ENCODE results near the gene HS1BP3.

The HS1BP3 gene

DNA sequence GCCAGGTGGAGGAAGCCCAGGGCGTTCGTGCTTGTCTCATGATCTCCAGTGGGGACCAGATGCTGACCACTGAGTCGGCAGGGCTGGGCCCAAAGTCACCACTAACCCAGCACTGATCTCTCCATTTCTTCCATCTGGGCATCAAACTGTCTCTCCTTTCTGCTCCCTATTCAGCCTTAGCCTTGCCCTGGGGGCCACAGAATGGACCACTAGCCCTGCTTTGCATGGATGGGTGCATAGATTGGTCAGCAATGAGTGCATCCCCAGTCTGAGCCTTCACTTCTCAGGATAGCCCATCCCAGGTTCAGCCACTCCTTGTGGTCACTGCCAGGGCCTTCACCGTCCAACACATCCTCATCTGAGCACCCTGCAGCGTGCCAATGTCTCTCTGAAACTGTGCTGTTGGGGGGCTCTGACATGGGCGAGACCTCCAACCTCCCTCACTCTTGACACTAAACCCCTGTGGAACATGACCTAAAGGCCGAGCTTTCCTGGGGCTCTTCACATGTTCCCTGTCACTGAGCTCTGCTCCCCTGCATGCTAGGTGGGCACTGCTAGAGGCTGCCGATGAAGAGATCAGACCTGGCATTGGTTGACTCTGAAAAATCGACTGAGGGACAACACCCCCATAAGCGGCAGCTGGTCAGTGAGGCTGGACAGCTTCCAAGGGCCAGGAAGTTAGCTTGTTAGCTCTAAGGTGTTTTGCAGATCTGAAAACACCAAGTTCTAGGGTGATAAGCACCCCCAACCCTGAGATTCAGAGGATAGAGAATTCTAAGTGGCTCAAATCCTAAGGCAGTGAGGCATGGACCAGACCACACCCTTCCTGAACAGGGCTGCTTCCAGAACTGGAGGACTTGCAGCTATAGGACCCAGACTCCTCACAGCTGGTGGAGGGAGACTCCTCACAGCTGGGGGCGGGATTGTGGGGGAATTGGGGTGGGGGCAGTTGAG is 61.7 kb downstream of the HS1BP3 start:
- Histone ChIP-seq H3K27me3 (ENCODE audit: insufficient read depth, low read length, poor library complexity) (no peaks in the 10 kb centered on the region), H3K27ac (ENCODE audit: low read length) (no peak overlapping the region), H3K9ac (ENCODE audit: low read depth, low read length) (no peak overlapping the region), H3K36me3 (ENCODE audit: insufficient read depth, low read length) (no peaks in the 10 kb centered on the region), H3K4me3 (ENCODE audit: low read depth in 1 of 2, low read length in 2 of 2) (no peak overlapping the region), H3K4me2 (ENCODE audit: insufficient read depth, low read length) (no peak overlapping the region), H3K79me2 (ENCODE audit: insufficient read depth, low read length) (no peaks in the 10 kb centered on the region), H3K9me3 (ENCODE audit: insufficient read depth, low read length, severe bottlenecking) (no peaks in the 10 kb centered on the region), H4K20me1 (ENCODE audit: insufficient read depth, low read length) (no peaks in the 10 kb centered on the region), H3K4me1 (ENCODE audit: insufficient read depth, low read length) (no peaks in the 10 kb centered on the region), H2AFZ (ENCODE audit: low read depth, low read length) (no peak overlapping the region)
- TF ChIP-seq CTCF (IDR thresholded peaks at IDR 0.05; ENCODE audit: borderline replicate concordance, extremely low read depth, low read length, poor library complexity, severe bottlenecking) = no peak
- TF ChIP-seq EZH2 (IDR thresholded peaks at IDR 0.05; ENCODE audit: borderline replicate concordance, low read depth, low read length, severe bottlenecking) = no peak
- DNase-seq = no peak
- ATAC-seq (ENCODE audit: insufficient read depth, low read depth) = no peak

GRCh38 chr2:20585710-20586594 is 64.9 kb downstream of the HS1BP3 start:
- H3K4me2 ChIP-seq (ENCODE audit: insufficient read depth, low read length) = no peak overlapping the region
- no peaks in the 10 kb centered on the region for H3K27me3 ChIP-seq (ENCODE audit: insufficient read depth, low read length, poor library complexity)
- no peaks in the 10 kb centered on the region for H3K4me1 ChIP-seq (ENCODE audit: insufficient read depth, low read length)
- H3K79me2 ChIP-seq (ENCODE audit: insufficient read depth, low read length) = no peaks in the 10 kb centered on the region
- no peak overlapping the region for H3K27ac ChIP-seq (ENCODE audit: low read length)
- DNase-seq (no peak), ATAC-seq (ENCODE audit: insufficient read depth, low read depth) (no peak)
- no peaks in the 10 kb centered on the region for H3K9me3 ChIP-seq (ENCODE audit: insufficient read depth, low read length, severe bottlenecking)
- TF ChIP-seq CTCF (IDR thresholded peaks at IDR 0.05; ENCODE audit: borderline replicate concordance, extremely low read depth, low read length, poor library complexity, severe bottlenecking) (no peak), EZH2 (IDR thresholded peaks at IDR 0.05; ENCODE audit: borderline replicate concordance, low read depth, low read length, severe bottlenecking) (no peak)
- H3K4me3 ChIP-seq (ENCODE audit: low read depth in 1 of 2, low read length in 2 of 2) = no peak overlapping the region
- no peaks in the 10 kb centered on the region for H3K36me3 ChIP-seq (ENCODE audit: insufficient read depth, low read length)
- H4K20me1 ChIP-seq (ENCODE audit: insufficient read depth, low read length) = no peaks in the 10 kb centered on the region
- no peak overlapping the region for H3K9ac ChIP-seq (ENCODE audit: low read depth, low read length)
- no peak overlapping the region for H2AFZ ChIP-seq (ENCODE audit: low read depth, low read length)

- Histone ChIP-seq H3K36me3 (ENCODE audit: insufficient read depth, low read length) (no peaks in the 10 kb centered on the region), H2AFZ (ENCODE audit: low read depth, low read length) (no peak overlapping the region), H3K27ac (ENCODE audit: low read length) (no peak overlapping the region), H3K27me3 (ENCODE audit: insufficient read depth, low read length, poor library complexity) (no peaks in the 10 kb centered on the region), H3K4me2 (ENCODE audit: insufficient read depth, low read length) (no peak overlapping the region), H3K79me2 (ENCODE audit: insufficient read depth, low read length) (no peaks in the 10 kb centered on the region), H3K9me3 (ENCODE audit: insufficient read depth, low read length, severe bottlenecking) (no peaks in the 10 kb centered on the region), H3K4me3 (ENCODE audit: low read depth in 1 of 2, low read length in 2 of 2) (no peak overlapping the region), H4K20me1 (ENCODE audit: insufficient read depth, low read length) (no peaks in the 10 kb centered on the region), H3K4me1 (ENCODE audit: insufficient read depth, low read length) (no peaks in the 10 kb centered on the region), H3K9ac (ENCODE audit: low read depth, low read length) (no peak overlapping the region)
- DNase-seq (no peak), ATAC-seq (ENCODE audit: insufficient read depth, low read depth) (no peak)
- no peak for TF ChIP-seq CTCF (IDR thresholded peaks at IDR 0.05; ENCODE audit: borderline replicate concordance, extremely low read depth, low read length, poor library complexity, severe bottlenecking)
- TF ChIP-seq EZH2 (IDR thresholded peaks at IDR 0.05; ENCODE audit: borderline replicate concordance, low read depth, low read length, severe bottlenecking) = no peak
Measured at GRCh38 chr2:20585359-20585709, 65.6 kb downstream of the HS1BP3 start.

Data from DND-41 (cell line).